Skeletal muscle cell (primary cell): ENCODE data around the gene GALNT2.

Experiments used
- DNase-seq: peaks from one replicate; pipeline ENCODE4 v3.0.0-alpha.2; 2010; ENCODE audit warnings: low read depth
- H3K4me3 ChIP-seq: 2 replicates; pipeline ENCODE4 v1.5.1; 2011; ENCODE audit warnings: low read depth, mild to moderate bottlenecking, control low read depth, low read length, moderate library complexity

The GALNT2 gene

GRCh38 chr1:230189824-230190223 is 122.8 kb downstream of the GALNT2 start:
- H3K4me3 ChIP-seq: no peak overlapping the region
- no peak for DNase-seq

- no peak overlapping the region for H3K4me3 ChIP-seq
- peak; percentile 66 for DNase-seq
These were observed 124.2 kb downstream of the GALNT2 start for GRCh38 chr1:230191079-230191804.

- no peak overlapping the region for H3K4me3 ChIP-seq
- no peak for DNase-seq
These were observed 124.8 kb downstream of the GALNT2 start for GRCh38 chr1:230191855-230192254.

- no peak overlapping the region for H3K4me3 ChIP-seq
- DNase-seq: no peak
These were observed 127.5 kb downstream of the GALNT2 start for GRCh38 chr1:230194525-230194924.

- no peak overlapping the region for H3K4me3 ChIP-seq
- no peak for DNase-seq
These were observed 128.2 kb downstream of the GALNT2 start for GRCh38 chr1:230195199-230195598.

- H3K4me3 ChIP-seq: no peak overlapping the region
- no peak for DNase-seq
These were observed 129.0 kb downstream of the GALNT2 start for GRCh38 chr1:230196077-230196476.

GRCh38 chr1:230197644-230198567 is 130.9 kb downstream of the GALNT2 start:
- no peak overlapping the region for H3K4me3 ChIP-seq
- DNase-seq: no peak

GRCh38 chr1:230199034-230199433 is 132.0 kb downstream of the GALNT2 start:
- H3K4me3 ChIP-seq: no peak overlapping the region
- DNase-seq: no peak

- no peak overlapping the region for H3K4me3 ChIP-seq
These were observed 132.5 kb downstream of the GALNT2 start for GRCh38 chr1:230199554-230199953.

GRCh38 chr1:230200276-230200675 is 133.2 kb downstream of the GALNT2 start:
- H3K4me3 ChIP-seq: no peak overlapping the region
- DNase-seq: no peak

More at GRCh38 chr1:230199554-230199953, 132.5 kb downstream of the GALNT2 start:
- DNase-seq: no peak

- no peak overlapping the region for H3K4me3 ChIP-seq
- DNase-seq: no peak
These were observed 134.4 kb downstream of the GALNT2 start for GRCh38 chr1:230201445-230201844.

- DNase-seq: no peak
- H3K4me3 ChIP-seq: no peak overlapping the region
These were observed 137.8 kb downstream of the GALNT2 start for GRCh38 chr1:230204842-230205241.

GRCh38 chr1:230205719-230206198 is 138.7 kb downstream of the GALNT2 start:
- no peak overlapping the region for H3K4me3 ChIP-seq
- no peak for DNase-seq

- no peak for DNase-seq
- no peak overlapping the region for H3K4me3 ChIP-seq
These were observed 139.2 kb downstream of the GALNT2 start for GRCh38 chr1:230206207-230206606.

- no peak overlapping the region for H3K4me3 ChIP-seq
- no peak for DNase-seq
These were observed 139.9 kb downstream of the GALNT2 start for GRCh38 chr1:230206976-230207375.

GRCh38 chr1:230207598-230207997 is 140.6 kb downstream of the GALNT2 start:
- DNase-seq: no peak
- H3K4me3 ChIP-seq: no peak overlapping the region

GRCh38 chr1:230208619-230209261 is 141.7 kb downstream of the GALNT2 start:
- no peak for DNase-seq
- no peak overlapping the region for H3K4me3 ChIP-seq

- H3K4me3 ChIP-seq: no peak overlapping the region
- no peak for DNase-seq
These were observed 143.4 kb downstream of the GALNT2 start for GRCh38 chr1:230210326-230210980.

GRCh38 chr1:230210981-230211336 is 143.9 kb downstream of the GALNT2 start:
- H3K4me3 ChIP-seq: no peak overlapping the region
- DNase-seq: no peak
